ENCODE measurements around the gene ROCK2.

DNA sequence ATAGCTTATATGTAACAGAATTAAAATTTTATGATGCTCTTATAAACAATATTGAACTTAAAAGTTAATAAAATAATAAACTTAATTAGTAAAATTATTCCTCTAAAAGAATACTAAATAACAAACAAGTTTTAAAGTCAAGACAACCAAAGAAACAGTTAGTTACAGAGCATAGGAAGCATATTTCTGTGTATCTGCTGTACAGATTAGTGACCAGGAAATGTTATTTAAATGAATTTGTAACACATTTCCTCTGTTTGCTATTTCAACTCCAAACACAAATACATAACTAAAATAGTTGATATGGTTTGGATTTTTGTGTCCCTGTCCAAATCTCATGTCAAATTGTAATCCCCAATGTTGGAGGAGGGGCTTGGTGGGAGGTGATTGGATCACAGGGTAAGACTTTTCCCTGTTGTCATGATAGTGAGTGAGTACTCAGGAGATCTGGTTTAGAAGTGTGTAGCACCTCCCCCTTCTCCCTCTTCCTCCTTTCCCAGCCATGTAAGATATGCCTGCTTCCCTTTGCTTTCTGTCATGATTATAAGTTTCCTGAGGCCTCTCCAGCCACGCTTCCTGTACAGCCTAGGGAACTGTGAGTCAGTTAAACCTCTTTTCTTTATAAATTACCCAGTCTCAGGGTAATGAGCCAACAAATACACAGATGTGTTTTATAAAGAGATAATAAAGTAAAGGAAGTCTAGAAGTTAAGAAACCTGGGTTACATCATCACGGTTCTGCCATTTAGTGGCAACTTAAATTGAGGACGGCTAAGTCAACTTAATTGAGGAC is 51.8 kb downstream of the ROCK2 start:
- TF ChIP-seq, protein P1, sequence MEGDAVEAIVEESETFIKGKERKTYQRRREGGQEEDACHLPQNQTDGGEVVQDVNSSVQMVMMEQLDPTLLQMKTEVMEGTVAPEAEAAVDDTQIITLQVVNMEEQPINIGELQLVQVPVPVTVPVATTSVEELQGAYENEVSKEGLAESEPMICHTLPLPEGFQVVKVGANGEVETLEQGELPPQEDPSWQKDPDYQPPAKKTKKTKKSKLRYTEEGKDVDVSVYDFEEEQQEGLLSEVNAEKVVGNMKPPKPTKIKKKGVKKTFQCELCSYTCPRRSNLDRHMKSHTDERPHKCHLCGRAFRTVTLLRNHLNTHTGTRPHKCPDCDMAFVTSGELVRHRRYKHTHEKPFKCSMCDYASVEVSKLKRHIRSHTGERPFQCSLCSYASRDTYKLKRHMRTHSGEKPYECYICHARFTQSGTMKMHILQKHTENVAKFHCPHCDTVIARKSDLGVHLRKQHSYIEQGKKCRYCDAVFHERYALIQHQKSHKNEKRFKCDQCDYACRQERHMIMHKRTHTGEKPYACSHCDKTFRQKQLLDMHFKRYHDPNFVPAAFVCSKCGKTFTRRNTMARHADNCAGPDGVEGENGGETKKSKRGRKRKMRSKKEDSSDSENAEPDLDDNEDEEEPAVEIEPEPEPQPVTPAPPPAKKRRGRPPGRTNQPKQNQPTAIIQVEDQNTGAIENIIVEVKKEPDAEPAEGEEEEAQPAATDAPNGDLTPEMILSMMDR (IDR thresholded peaks at IDR 0.05; ENCODE audit: insufficient read depth, low read depth, low read length), result no peak
- TF ChIP-seq EZH2 (IDR thresholded peaks at IDR 0.05; ENCODE audit: insufficient read depth, low read length), result no peak
